SK-N-SH (cell line): ENCODE results near the gene USP16. TPM values are rescaled to one million over a fixed set of nuclear protein-coding genes. Genes with fewer than 3 reads are reported as not detected.
"Not testable (repeated sequence)": the region's sequence is repeated elsewhere in the genome, so short reads cannot be mapped to it uniquely, and the experiment has no call there.

Experiments
- CTCF ChIA-PET: fragments of 300-600, 350-600 bp; formaldehyde crosslinking; extraction: SDS; loops from one replicate; lab custom pipeline; 2021; lab: Yijun Ruan, JAX
- POLR2A ChIA-PET: fragments of 350-600 bp; sonication (Branson Sonifier 250); formaldehyde crosslinking; extraction: SDS; loops from one replicate; lab custom pipeline; 2020; ENCODE audit warnings: antibody characterized with exemption, inconsistent platforms; lab: Yijun Ruan, JAX
- DNase-seq: peaks from one replicate; pipeline ENCODE4 v3.0.0; 2012
- H2AFZ ChIP-seq: fragments of 200-600 bp; sonication (generic); 2 replicates; pipeline ENCODE4 v1.8.1; 2016; ENCODE audit warnings: antibody characterized with exemption, mild to moderate bottlenecking, low read depth
- H3F3A ChIP-seq: fragments of 200-600 bp; sonication (generic); replicated peaks from 2 replicates; pipeline ENCODE3; 2016; ENCODE audit warnings: antibody characterized with exemption, mild to moderate bottlenecking; ENCODE audit not compliant: insufficient read depth
- H3K27ac ChIP-seq, 2 experiments: fragments of 200-500 bp in 1 of 2; fragments of 200-600 bp in 1 of 2; sonication (Bioruptor generic) in 1 of 2; sonication (generic), shearing (Covaris generic) in 1 of 2; 2 replicates each; pipeline versions ENCODE4 v1.5.1 to v1.6.1; 2014 to 2016; ENCODE audit warnings: low read depth in 2 of 2, inconsistent platforms in 1 of 2, low read length in 1 of 2, mild to moderate bottlenecking in 1 of 2, mixed read lengths in 1 of 2
- H3K27me3 ChIP-seq: fragments of 200-600 bp; sonication (generic), shearing (Covaris generic); 2 replicates; pipeline ENCODE4 v1.6.1; 2016; ENCODE audit warnings: mixed run types; ENCODE audit not compliant: insufficient read depth
- H3K36me3 ChIP-seq, 2 experiments: fragments of 200-500 bp in 1 of 2; fragments of 200-600 bp in 1 of 2; sonication (Bioruptor generic) in 1 of 2; sonication (generic) in 1 of 2; replicated peaks in 1 of 2; 2 replicates each; pipeline versions ENCODE3 to v1.5.1; 2014 to 2016; ENCODE audit warnings: low read length in 1 of 2, mild to moderate bottlenecking in 1 of 2; ENCODE audit not compliant: insufficient read depth in 2 of 2, control insufficient read depth in 1 of 2
- H3K4me1 ChIP-seq, 2 experiments: fragments of 200-500 bp in 1 of 2; fragments of 200-600 bp in 1 of 2; sonication (Bioruptor generic) in 1 of 2; sonication (generic), shearing (Covaris generic) in 1 of 2; 2 replicates each; pipeline versions ENCODE4 v1.5.1 to v1.6.1; 2014 to 2016; ENCODE audit warnings: low read depth in 1 of 2, low read length in 1 of 2, mixed run types in 1 of 2; ENCODE audit not compliant: insufficient read depth in 2 of 2, control insufficient read depth in 1 of 2
- H3K4me2 ChIP-seq: fragments of 200-600 bp; sonication (generic), shearing (Covaris generic); 2 replicates; pipeline ENCODE4 v1.6.1; 2017; ENCODE audit warnings: mixed run types
- H3K4me3 ChIP-seq, 2 experiments: fragments of 200-500 bp in 1 of 2; fragments of 200-600 bp in 1 of 2; sonication (Bioruptor generic) in 1 of 2; sonication (generic), shearing (Covaris generic) in 1 of 2; 2 replicates each; pipeline versions ENCODE4 v1.5.1 to v1.8.1; 2014 to 2016; ENCODE audit warnings: low read depth in 2 of 2, inconsistent platforms in 1 of 2, low read length in 1 of 2, mild to moderate bottlenecking in 1 of 2, mixed read lengths in 1 of 2, moderate library complexity in 1 of 2
- H3K79me2 ChIP-seq: fragments of 200-600 bp; sonication (generic); 2 replicates; pipeline ENCODE4 v1.8.1; 2017; ENCODE audit warnings: mild to moderate bottlenecking; ENCODE audit not compliant: insufficient read depth
- H3K9ac ChIP-seq: fragments of 200-600 bp; sonication (generic); 2 replicates; pipeline ENCODE4 v1.6.1; 2017; ENCODE audit warnings: mixed run types
- H3K9me2 ChIP-seq: fragments of 200-600 bp; sonication (generic); 2 replicates; pipeline ENCODE4 v1.6.1; 2017; ENCODE audit warnings: mixed run types
- H3K9me3 ChIP-seq: fragments of 200-600 bp; sonication (generic); 2 replicates; pipeline ENCODE4 v1.6.1; 2017; ENCODE audit warnings: mixed run types, mild to moderate bottlenecking, moderate library complexity
- H4K20me1 ChIP-seq: fragments of 200-600 bp; sonication (generic); 2 replicates; pipeline ENCODE4 v1.6.1; 2017; ENCODE audit warnings: mild to moderate bottlenecking, mixed run types; ENCODE audit not compliant: insufficient read depth
- CTCF ChIP-seq: fragments of 200-600 bp; sonication (generic); IDR thresholded peaks from 2 replicates; pipeline ENCODE4 v1.6.1; 2017; ENCODE audit warnings: antibody characterized with exemption, mild to moderate bottlenecking, moderate library complexity
- ELF1 ChIP-seq: IDR thresholded peaks from 2 replicates; pipeline ENCODE4 v1.4.0; 2012
- FOSL2 ChIP-seq: IDR thresholded peaks from 2 replicates; pipeline ENCODE4 v1.4.0; 2012; ENCODE audit warnings: low read depth, mild to moderate bottlenecking, moderate library complexity, borderline replicate concordance
- JUND ChIP-seq: IDR thresholded peaks from 2 replicates; pipeline ENCODE4 v1.4.0; 2012
- MEF2A ChIP-seq: IDR thresholded peaks from 2 replicates; pipeline ENCODE4 v1.4.0; 2012; ENCODE audit warnings: low read depth, borderline replicate concordance
- NFIC ChIP-seq: IDR thresholded peaks from 2 replicates; pipeline ENCODE4 v1.4.0; 2012; ENCODE audit warnings: borderline replicate concordance
- SIN3A ChIP-seq: IDR thresholded peaks from 2 replicates; pipeline ENCODE4 v1.6.1; 2012; ENCODE audit warnings: low read depth, mild to moderate bottlenecking, low read length, moderate library complexity, borderline replicate concordance
- ZBTB33 ChIP-seq: IDR thresholded peaks from 2 replicates; pipeline ENCODE4 v1.4.0; 2012; ENCODE audit warnings: low read depth, borderline replicate concordance
- WGBS: methylation state at CpG from one replicate; pipeline ENCODE4 v1.1.6; 2017; ENCODE audit warnings: low lambda C conversion rate; 5-methylcytosine and 5-hydroxymethylcytosine counted together
- polyA plus RNA-seq, 3 experiments: library from polyadenylated mRNA; depleted of rRNA; stranded (reverse); fragments of >200 nt; gene quantifications; 2 replicates each; pipeline ENCODE4 v1.2.3, GENCODE V29; 2012

USP16 gene
- polyA plus RNA-seq, 1 of the 3 experiments (the other 2 are of a cell fraction), result 9.2 TPM

- no peak overlapping the region for H2AFZ ChIP-seq
- 76% methylated on average over 3 of the region's 3 CpGs for WGBS
- H3F3A ChIP-seq, result peaks cover 20% of the 10 kb centered on the region
- H3K9ac ChIP-seq, result no peak overlapping the region
- H3K79me2 ChIP-seq, result peaks cover 9% of the 10 kb centered on the region; the same call in 1 of the 2 replicates
- no peak overlapping the region for H3K4me3 ChIP-seq
- H3K9me3 ChIP-seq, result no peaks in the 10 kb centered on the region
- peaks cover 13 to 30% of the 10 kb centered on the region in 2 experiments for H3K36me3 ChIP-seq
- CTCF ChIA-PET, result interaction anchor here (1.3 to 1.8 kb wide), 3 partner anchors 16 to 20 kb away, joined by 3 to 6 read pairs (median 3); partner anchors contain the start of gene USP16
- H3K4me1 ChIP-seq, result no peaks in the 10 kb centered on the region
- no peaks in the 10 kb centered on the region for H4K20me1 ChIP-seq
- POLR2A ChIA-PET, result no interaction called here
- TF ChIP-seq FOSL2 (no peak), JUND (no peak), SIN3A (no peak), ELF1 (no peak), NFIC (no peak), CTCF (no peak), ZBTB33 (no peak), MEF2A (no peak)
- TF ChIP-seq, all 33 proteins: peak for 0
- Histone ChIP-seq H3K27ac (no peak overlapping the region), H3K4me2 (no peak overlapping the region), H3K9me2 (no peaks in the 10 kb centered on the region), H3K27me3 (no peaks in the 10 kb centered on the region)
- DNase-seq, result no peak
Observed at GRCh38 chr21:29008367-29008766, 16.1 kb upstream of the USP16 start.

- H3F3A ChIP-seq, H3K9me2 ChIP-seq, H4K20me1 ChIP-seq, H2AFZ ChIP-seq, H3K27me3 ChIP-seq, H3K4me3 ChIP-seq, POLR2A ChIA-PET, H3K9ac ChIP-seq, H3K9me3 ChIP-seq, CTCF ChIA-PET, H3K4me1 ChIP-seq, DNase-seq, H3K4me2 ChIP-seq, H3K27ac ChIP-seq: not testable (repeated sequence)
- H3K79me2 ChIP-seq, result peaks cover 17% of the 10 kb centered on the region; the same call in 1 of the 2 replicates
- H3K36me3 ChIP-seq, result peaks cover 12 to 23% of the 10 kb centered on the region in 2 experiments
- no CpG with 5 or more reads among the region's 30 CpGs for WGBS
Observed at GRCh38 chr21:29011236-29011635, 13.2 kb upstream of the USP16 start.
